ENCODE results near the gene PLEKHA4.
"Not testable (repeated sequence)": the region's sequence is repeated elsewhere in the genome, so short reads cannot be mapped to it uniquely, and the experiment has no call there.

Gene PLEKHA4

DNA sequence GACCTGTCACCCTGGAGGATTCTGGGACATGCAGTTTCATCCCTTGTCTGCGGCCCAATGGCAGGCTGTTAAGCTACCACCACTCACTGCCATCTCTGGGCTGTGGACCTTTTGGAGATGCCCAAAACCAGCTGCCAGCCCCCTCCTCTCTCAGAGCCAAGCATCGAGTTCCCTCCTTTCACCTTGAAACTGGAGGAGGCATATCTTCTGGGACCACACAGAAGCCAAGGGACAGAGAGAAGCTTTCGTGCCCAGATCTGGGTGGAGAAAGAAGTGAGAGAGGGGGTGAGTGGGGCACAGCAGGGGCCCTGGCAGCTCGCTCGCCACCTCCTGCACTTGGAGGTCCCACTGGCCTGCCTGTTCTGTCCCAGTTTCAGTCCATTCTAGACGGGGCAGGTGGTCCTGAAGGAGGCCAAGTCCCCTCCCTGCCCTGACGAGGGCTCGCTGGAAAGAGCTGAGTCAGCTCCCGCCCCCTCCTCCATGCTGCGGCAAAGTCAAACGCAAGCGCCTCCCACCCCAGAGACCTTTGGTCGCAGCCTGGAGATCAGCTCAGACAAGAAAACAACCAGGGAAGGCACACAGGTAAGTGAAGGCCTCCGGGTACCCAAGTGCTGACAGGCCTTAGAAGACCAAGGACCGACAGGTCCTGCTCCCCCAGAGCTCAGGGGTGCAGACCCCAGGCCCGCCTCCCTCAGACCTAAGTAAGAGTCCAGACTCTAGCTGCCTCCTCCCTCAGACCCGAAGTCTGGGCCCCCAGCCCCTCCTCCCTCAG, 61.4 kb downstream of the PLEKHA4 start:
- DNase-seq (ENCODE audit: low read depth, low spot score): no peak
- H3K27ac ChIP-seq: no peak overlapping the region

DNA sequence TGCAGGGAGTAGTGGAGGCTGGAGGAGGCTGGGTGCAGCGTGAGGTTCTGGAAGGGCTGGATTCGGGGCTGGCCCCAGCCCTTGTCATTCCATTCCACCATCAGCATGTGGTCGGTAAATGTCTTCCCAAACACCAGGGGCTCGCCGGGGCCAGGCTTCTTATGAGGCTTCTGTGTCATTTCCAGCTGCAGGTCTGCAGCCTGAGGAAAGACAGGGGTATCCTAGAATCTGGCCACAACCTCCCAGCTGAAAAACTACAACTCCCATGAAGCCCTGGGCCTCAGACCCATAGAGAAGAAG, 61.9 kb downstream of the PLEKHA4 start:
- H3K27ac ChIP-seq: no peak overlapping the region
- no peak for DNase-seq (ENCODE audit: low read depth, low spot score)

DNA sequence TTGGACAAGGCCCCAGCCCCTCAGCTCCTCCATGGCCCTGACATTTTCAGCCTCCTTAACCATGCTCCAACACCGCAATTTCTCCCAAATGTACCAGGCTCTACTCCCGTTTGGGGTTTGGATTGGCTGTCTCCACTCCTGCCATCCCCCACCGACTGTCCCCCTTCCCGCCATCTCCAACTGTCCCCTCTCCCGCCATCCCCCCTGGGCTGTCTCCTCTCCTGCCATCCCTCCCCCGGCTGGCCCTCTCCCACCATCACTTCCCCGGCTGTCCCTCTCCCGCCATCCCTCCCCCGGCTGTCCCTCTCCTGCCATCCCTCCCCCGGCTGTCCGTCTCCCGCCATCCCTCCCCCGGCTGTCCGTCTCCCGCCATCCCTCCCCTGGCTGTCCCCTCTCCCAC, 63.0 kb downstream of the PLEKHA4 start:
- no peak for DNase-seq (ENCODE audit: low read depth, low spot score)
- no peak overlapping the region for H3K27ac ChIP-seq

DNA sequence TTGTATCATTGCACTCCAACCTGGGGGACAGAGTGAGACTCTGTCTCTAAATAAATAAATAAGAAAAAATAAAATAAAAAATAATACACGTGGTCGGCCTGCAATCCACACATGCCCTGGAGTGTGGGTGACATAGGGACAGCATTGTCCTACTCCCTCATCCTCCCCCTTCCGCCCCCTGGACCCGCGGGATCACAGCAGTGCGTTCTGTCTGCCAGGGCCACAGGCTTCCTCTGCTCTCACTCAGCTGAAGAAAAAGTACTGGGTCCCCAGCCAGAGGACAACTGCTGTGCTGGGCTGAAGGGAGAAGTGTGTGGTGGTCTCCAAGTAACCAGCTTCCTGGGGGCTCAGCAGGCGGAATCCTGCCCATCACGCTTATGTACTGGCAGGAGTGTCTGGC, 63.9 kb downstream of the PLEKHA4 start:
- no peak for DNase-seq (ENCODE audit: low read depth, low spot score)
- H3K27ac ChIP-seq: no peak overlapping the region

DNA sequence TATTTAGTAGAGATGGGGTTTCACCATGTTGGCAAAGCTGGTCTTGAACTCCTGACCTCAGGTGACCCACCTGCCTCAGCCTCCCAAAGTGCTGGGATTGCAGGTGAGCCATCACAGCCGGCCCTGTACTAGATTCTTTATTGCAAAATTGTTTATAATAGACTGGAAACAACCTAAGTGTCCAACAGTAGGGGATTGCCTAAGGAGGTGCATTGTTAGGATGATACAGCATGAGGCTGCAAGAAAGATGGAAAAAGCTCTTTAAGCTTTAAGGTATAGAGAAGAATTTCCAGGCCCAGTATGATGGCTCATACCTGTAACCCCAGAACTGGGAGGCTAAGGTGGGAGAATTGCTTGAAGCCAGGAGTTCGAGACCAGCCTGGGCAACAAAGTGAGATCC, 65.8 kb downstream of the PLEKHA4 start:
- no peak for DNase-seq (ENCODE audit: low read depth, low spot score)
- H3K27ac ChIP-seq: no peak overlapping the region

DNA sequence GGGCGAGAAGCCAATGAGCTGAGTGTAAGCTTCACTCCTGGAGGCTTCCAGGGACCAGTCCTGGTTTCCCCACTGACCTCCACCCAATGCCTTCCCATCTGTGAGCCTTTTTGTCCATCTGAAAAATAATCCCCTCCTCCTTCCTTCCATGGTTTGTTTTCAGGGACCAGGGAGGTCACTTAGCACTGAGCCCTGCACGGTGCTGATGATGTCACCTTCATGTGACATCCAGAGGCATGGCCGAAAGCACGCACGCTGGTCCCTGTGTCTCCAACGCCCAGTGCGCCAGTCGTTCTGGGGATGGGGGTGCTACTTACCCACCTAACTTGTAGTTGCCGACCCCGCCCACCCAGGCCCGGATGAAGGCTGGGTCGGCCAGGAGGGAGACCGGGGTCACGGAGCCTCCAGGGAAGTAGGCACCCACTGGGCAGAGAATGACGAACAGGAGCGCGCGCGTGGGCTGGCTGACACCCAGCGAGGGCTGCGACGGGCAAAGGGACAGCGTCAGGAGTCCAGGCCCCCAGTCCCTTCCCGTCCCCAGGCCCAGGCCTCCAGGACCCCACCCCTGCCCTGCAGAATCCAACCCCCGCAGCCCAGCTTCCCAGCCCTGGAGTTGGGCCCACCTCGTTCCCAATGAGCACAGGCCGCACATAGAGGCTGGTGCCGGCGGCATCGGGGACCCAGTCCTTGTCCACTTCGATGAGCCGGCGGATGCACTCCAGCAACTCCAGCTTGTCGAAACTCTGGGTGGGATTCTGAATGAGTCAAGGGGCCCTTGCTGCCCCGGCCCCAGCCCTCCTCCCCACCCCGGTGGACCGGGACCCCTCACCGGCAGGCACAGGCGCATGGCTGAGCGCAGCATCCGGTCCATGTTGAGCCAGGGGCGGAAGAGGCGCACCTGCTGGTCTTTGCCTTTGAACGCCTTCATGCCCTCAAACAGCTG, 68.8 kb downstream of the PLEKHA4 start:
- H3K27ac ChIP-seq: no peak overlapping the region
- DNase-seq (ENCODE audit: low read depth, low spot score): no peak

DNA sequence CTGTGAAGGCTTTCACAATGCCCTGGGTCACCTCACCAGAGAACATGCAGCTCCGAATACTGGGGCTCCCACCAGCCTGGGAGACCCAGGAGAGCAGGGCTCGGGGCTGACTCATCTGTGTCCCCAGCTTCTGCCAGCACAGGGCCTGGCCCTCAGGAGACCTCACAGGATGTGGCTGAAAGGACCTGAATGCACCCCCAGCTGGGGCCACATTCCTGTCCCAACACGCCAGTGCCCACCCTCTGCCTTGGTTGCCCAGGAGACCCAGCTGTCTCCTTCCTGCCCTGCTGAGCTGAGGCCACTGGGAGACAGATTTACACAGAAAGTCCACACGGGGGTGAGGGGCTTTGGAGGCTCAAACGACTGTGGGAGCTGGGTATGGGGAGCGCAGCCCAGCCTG, 69.5 kb downstream of the PLEKHA4 start:
- DNase-seq (ENCODE audit: low read depth, low spot score): no peak
- H3K27ac ChIP-seq: no peak overlapping the region

DNA sequence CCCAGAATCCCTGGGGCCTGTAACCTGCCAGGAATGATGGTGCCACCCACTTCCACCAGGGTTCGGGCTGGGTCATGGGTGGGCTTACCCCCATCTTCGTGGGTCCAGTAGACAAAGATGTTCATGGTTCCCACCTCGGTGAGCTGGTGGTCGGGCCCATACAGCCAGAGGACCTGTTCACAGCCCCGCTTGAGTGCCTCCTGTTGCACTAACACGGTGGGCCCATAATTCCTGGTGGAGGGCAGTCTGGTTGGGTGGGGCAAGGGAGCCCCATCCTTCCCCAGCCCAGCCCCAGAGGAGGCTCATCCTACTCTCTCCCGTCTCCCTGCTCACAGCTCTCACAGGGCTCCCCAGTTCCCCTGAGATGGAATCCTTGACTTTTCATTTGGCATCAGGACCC, 71.3 kb downstream of the PLEKHA4 start:
- DNase-seq (ENCODE audit: low read depth, low spot score): no peak
- H3K27ac ChIP-seq: no peak overlapping the region

DNA sequence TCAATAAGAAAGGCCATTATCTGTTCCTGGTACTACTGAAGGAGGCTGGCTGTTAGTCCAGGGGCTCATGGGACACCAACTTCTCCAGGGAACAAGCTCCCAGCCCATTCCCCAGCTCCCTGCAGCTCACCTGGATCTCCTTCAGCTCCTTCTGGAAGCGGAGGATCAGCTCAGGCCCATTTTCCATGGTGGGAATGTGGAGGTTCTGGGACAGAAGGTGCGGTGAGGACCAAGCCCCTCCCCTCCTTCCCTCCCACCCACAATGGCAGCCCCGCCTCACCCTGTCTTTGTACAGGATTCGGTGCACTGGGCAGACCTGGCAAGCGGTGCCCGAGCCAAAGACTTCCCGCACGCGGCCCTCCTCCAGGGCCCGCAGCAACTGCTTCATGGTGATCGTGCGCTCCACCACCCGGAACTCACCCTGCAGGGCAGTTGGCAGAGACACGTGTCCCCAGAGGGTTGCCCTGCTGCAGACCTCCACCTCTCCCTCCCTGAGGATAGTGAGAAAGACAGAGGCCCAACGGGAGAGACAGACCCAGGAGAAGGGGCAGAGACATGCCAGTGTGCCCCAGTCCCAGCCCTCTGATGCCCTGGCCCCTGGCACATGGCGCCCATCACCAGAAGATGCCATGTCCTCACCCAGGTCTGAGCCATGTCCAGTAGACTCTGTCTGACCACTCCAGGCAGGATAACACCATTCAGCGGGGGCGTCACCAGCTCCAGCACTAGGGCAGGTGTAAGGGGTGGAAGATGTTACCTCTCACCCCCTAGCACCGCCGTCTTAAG, 71.9 kb downstream of the PLEKHA4 start:
- DNase-seq (ENCODE audit: low read depth, low spot score): no peak
- H3K27ac ChIP-seq: no peak overlapping the region

DNA sequence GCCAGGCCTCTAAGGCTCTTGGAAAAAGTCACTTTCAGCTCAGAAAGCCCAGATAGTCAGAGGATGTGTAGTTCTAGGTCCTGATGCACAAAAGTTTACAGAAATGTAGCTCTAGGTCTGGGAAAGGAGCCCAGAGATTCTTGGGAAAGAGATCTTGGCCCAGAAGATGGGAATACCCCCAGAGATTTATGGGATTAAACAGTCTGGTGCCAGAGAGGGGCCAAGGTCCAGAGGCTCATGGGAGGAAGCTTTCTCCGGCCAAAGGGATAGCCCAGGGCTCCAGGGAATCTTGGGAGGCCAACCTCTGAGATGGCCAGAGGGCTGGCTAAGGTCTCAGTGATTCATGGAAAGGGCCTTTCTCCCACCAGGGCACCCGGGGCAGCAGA, 72.7 kb downstream of the PLEKHA4 start:
- H3K27ac ChIP-seq: peak overlapping the region; percentile 72
- DNase-seq (ENCODE audit: low read depth, low spot score): no peak

DNA sequence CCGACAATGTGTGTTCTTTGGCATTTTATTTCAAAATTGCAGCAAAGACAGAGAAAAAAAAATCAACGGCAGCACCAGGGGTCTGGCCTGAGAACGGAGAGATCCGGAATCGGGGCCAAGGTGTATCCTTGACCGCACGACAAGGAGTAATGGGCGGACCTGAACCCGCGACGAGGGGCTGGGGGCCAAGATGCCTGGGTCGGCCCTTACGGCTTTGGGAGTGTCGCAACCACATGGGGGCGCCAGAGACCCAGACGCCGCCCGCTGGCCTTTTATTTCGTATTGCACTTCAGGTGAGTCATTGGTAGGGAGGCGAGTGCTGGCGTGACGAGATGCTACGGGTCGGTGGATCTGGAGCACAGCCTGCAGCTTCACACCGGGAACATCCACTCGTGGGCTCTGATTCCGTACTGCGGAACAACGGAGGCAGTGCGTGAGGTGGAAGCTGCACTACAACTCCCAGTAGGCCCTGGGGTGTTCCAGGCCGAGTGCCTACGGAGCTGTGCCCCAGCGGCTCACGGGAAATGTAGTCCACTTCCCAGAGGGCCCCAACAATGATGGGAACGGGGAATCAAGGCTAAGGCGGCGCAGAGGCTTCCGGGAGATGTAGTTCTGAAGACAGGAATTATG, 73.2 kb downstream of the PLEKHA4 start:
- no peak for DNase-seq (ENCODE audit: low read depth, low spot score)
- peak overlapping the region; percentile 72 for H3K27ac ChIP-seq

DNA sequence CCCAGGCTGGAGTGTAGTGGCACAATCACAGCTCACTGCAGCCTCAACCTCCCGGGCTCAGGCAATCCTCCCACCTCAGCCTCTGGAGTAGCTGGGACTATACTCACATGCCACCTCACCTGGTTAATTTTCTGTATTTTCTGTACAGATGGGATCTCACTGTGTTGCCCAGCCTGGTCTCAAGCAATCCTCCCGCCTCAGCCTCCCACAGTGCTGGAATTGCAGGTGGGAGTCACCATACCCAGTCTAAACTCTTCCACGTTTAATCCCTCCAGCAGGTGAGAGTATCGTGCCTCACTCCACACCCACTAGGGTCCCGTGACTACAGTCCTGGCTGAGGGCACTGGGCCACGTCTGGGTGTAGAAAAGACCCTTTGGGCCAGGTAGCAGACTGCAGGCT, 74.1 kb downstream of the PLEKHA4 start:
- DNase-seq (ENCODE audit: low read depth, low spot score): no peak
- peak overlapping the region; percentile 72 for H3K27ac ChIP-seq

DNA sequence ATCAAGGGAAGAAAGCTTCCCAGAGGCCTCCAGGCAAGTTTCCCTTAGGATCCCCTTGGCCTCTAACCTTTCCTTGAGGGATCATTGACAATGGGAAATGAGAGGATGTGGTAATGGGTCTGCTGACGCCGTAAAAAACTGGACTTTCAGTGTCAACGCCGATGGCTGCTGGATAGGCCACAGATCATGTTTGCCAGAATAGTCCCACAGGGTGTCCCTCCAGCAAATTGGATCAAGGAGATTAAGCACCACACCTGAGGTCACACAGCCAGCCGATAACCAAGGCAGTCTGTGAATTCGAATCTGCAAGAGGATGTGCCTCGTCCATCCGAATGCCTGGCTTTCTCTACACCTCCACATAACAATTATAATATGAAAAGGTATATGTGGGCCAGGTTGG, 75.1 kb downstream of the PLEKHA4 start:
- no peak for DNase-seq (ENCODE audit: low read depth, low spot score)

DNA sequence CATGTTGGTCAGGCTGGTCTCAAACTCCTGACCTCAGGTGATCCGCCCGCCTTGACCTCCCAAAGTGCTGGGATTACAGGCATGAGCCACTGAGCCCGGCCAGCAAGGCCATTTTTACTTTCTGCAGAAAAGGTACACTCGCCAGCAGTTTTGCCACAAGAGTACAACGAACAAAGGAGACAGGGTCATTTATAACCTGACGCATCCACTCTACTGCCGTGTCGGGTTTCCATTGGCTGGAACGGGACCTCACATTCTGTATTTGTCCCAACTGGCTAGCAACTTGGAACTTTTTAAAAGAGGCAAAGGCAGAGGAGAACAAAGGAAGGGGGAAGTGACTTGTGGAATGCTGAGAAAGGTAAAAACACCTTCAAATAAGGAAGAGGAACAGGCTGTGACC, 81.1 kb downstream of the PLEKHA4 start:
- peak overlapping the region; percentile 79 for H3K27ac ChIP-seq
- DNase-seq (ENCODE audit: low read depth, low spot score): not testable (repeated sequence)

More for the DNA sequence above, 75.1 kb downstream of the PLEKHA4 start:
- no peak overlapping the region for H3K27ac ChIP-seq
